Left lung (tissue), 10 donors: ENCODE measurements around the gene LRRIQ1. TPM values are rescaled to one million over a fixed set of nuclear protein-coding genes. Genes with fewer than 3 reads are reported as not detected.

Experiments
- ATAC-seq: fragments of 200-7000 bp; cut with Tn5 transposase; one replicate; pipeline ENCODE4 v1.9.1; 2020; ENCODE audit warnings: moderate library complexity
- DNase-seq, 4 donors: peaks; one replicate each; pipeline ENCODE4 v3.0.0-alpha.2; 2013 to 2020
- H3K27ac ChIP-seq, 2 donors: fragments of 200-600 bp; sonication (generic) in 1 of 2; one replicate each; pipeline versions ENCODE4 v1.5.0 to v1.8.0; 2020 to 2021
- H3K27me3 ChIP-seq, 2 donors: fragments of 200-600 bp; sonication (generic) in 1 of 2; one replicate each; pipeline versions ENCODE4 v1.5.0 to v1.8.0; 2020 to 2021
- H3K36me3 ChIP-seq, 2 donors: fragments of 200-600 bp; sonication (generic) in 1 of 2; one replicate each; pipeline versions ENCODE4 v1.5.0 to v1.8.0; 2020 to 2021
- H3K4me1 ChIP-seq, 2 donors: fragments of 200-600 bp; one replicate each; pipeline ENCODE4 v1.8.0; 2021
- H3K4me3 ChIP-seq, 2 donors: fragments of 200-600 bp; sonication (generic) in 1 of 2; one replicate each; pipeline versions ENCODE4 v1.5.0 to v1.8.0; 2020 to 2021; ENCODE audit warnings: mild to moderate bottlenecking in 1 of 2
- H3K9me3 ChIP-seq, 2 donors: fragments of 200-600 bp; sonication (generic) in 1 of 2; one replicate each; pipeline versions ENCODE4 v1.5.0 to v1.8.0; 2020 to 2021
- CTCF ChIP-seq, 2 donors: fragments of 200-600 bp; sonication (generic) in 1 of 2; IDR thresholded peaks; one replicate each; pipeline versions ENCODE4 v1.5.0 to v1.8.0; 2021; ENCODE audit warnings: antibody characterized with exemption in 2 of 2
- intact Hi-C, 2 donors: fragments of 100-400 bp; cut with DNase I; formaldehyde crosslinking; loops; one replicate each; pipeline versions ENCODE4 v1.11.2 to v1.14.2; 2022
- polyA plus RNA-seq, 6 donors: library from polyadenylated mRNA; unstranded; fragments of 120-200 nt; gene quantifications; one replicate each; pipeline ENCODE4 v1.2.1, GENCODE V29; 2013; ENCODE audit not compliant: insufficient read length in 6 of 6
- total RNA-seq, 2 donors: library from RNA; stranded (reverse); fragmentation: NEBNext Ultra II Directional; extraction: Animal tissue kit (Norgen Biotek cat#: 25700); gene quantifications; one replicate each; pipeline ENCODE4 v1.2.1, GENCODE V29; 2021
- donor health status: DM: no; HTN: yes; CAD: no.
- donor health status: DM: no; HTN: no; CAD: no.

LRRIQ1 gene
- total and polyA plus RNA-seq, 8 donors = 1.6 to 12.1 (median 8.2) TPM

- H3K9me3 ChIP-seq = no peaks in the 10 kb centered on the region
- intact Hi-C loops = no loop called here
- ATAC-seq = no peak
- H3K27me3 ChIP-seq = no peaks in the 10 kb centered on the region
- H3K36me3 ChIP-seq = no peaks in the 10 kb centered on the region
- no peak for DNase-seq
- no peaks in the 10 kb centered on the region for H3K4me1 ChIP-seq
- no peak overlapping the region for H3K4me3 ChIP-seq
- no peak for TF ChIP-seq CTCF (IDR thresholded peaks at IDR 0.05)
- no peak overlapping the region for H3K27ac ChIP-seq
Observed at GRCh38 chr12:85017618-85018017, 18.5 kb upstream of the LRRIQ1 start.

DNA sequence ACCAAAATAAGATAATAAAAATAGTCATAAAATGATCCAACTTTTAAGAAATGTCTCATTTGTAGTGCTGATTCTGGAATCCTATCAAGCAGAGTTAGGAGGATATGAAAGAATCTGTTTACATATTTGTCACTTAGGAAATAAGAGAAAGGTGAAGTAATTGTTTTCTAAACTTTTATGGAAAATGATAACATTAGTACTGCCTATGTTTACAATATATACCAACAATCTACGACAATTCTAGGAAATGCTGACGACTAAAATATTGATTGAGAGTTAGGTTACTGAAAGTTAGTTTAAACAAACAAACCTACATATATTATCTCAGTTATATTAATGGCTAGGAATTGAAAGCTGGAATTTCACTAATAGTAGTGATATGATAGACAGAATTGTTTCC, 18.1 kb upstream of the LRRIQ1 start:
- no peaks in the 10 kb centered on the region for H3K36me3 ChIP-seq
- intact Hi-C loops = no loop called here
- no peaks in the 10 kb centered on the region for H3K9me3 ChIP-seq
- ATAC-seq (no peak), DNase-seq (no peak)
- no peak for TF ChIP-seq CTCF (IDR thresholded peaks at IDR 0.05)
- no peaks in the 10 kb centered on the region for H3K4me1 ChIP-seq
- no peaks in the 10 kb centered on the region for H3K27me3 ChIP-seq
- no peak overlapping the region for H3K27ac ChIP-seq
- no peak overlapping the region for H3K4me3 ChIP-seq

DNA sequence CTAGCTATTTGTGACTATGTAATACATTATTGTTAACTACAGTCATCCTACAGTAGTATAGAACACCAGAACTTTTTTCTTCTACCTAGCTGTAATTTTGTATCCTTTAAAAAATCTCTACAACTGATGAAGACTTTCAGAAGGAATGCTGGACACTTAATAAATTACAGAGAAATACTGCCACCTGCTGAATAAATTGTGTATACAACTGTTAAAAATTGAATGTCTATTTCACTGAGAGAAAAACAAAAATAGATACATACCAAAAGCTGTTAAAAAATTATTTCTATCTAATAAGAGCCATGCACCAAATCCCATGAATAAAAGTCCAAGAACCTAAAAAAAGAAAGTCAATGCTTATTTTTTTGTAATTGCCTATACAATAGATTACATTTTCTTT, 6.7 kb upstream of the LRRIQ1 start:
- no peak overlapping the region for H3K4me3 ChIP-seq
- ATAC-seq (peak; percentile 35), DNase-seq (peak in 2 of 4 donors; percentile 20 to 21)
- no peak overlapping the region for H3K27ac ChIP-seq
- intact Hi-C loops = loop anchor here in 1 of 2 donors (5.0 kb wide), 1 partner anchor 152 kb away; no protein-coding TSS in a partner anchor
- H3K4me1 ChIP-seq = no peaks in the 10 kb centered on the region
- TF ChIP-seq CTCF (IDR thresholded peaks at IDR 0.05) = peak; percentile 27 to 43
- H3K36me3 ChIP-seq = no peaks in the 10 kb centered on the region
- peaks cover 0 to 6% of the 10 kb centered on the region in 2 donors for H3K27me3 ChIP-seq
- H3K9me3 ChIP-seq = no peaks in the 10 kb centered on the region

DNA sequence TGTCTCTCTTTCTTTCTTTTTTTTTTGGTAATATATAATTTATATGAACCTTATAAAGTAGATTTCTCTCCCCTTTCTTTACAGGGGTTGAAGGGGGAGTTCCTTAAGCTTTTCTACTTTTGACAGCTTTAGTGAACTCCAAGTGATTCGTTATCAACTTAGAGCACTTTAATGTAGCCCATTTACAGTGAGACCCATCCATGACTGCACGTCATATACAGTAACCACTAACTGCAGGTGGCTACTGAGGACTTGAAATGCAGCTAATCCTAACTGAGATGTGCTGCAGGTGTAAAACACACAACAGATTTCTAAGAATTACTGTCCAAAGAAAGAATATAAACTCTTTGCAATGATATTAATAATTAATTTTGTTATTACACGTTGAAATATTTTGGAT, 582 bp downstream of the LRRIQ1 start:
- Histone ChIP-seq H3K27ac (no peak overlapping the region), H3K27me3 (peaks cover 18 to 28% of the 10 kb centered on the region in 2 donors), H3K4me1 (no peaks in the 10 kb centered on the region), H3K4me3 (peak overlapping the region; percentile 29 to 41), H3K9me3 (no peaks in the 10 kb centered on the region), H3K36me3 (no peaks in the 10 kb centered on the region)
- peak; percentile 39 for ATAC-seq
- no peak for TF ChIP-seq CTCF (IDR thresholded peaks at IDR 0.05)
- intact Hi-C loops = no loop called here
- DNase-seq = no peak

DNA sequence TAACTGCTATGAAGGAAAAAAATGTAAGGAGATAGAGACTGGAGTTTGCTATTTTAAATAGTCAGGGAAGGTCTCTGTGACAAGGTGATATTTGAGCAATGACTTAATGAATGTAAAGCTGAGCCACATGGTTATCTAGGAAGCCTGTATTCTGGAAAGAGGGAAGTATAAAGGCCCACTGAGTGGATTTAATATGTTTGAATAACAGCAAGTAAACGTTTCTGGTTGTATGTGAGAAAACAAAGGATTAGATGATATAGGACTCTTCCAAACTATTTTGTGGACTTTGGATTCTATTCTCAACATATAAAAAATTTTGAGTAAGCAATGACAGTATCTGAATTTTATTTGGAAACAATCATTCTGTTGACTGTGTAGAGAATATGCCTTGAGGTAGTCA, 5.2 kb downstream of the LRRIQ1 start:
- no peak overlapping the region for H3K4me3 ChIP-seq
- H3K36me3 ChIP-seq = no peaks in the 10 kb centered on the region
- no peak for ATAC-seq
- peaks cover 0 to 12% of the 10 kb centered on the region in 2 donors for H3K27me3 ChIP-seq
- no peak overlapping the region for H3K27ac ChIP-seq
- no peak for DNase-seq
- H3K4me1 ChIP-seq = no peaks in the 10 kb centered on the region
- no peak for TF ChIP-seq CTCF (IDR thresholded peaks at IDR 0.05)
- H3K9me3 ChIP-seq = no peaks in the 10 kb centered on the region
- intact Hi-C loops = no loop called here
